Activated naive CD4-positive, alpha-beta T cell treated with Interleukin-2 at 50 U/mL for 16 hours (primary cell): Measurements from ENCODE around the gene MYL1.

Experiments
- DNase-seq: peaks from one replicate; pipeline ENCODE4 v3.0.0-alpha.2; 2020

Gene MYL1

GRCh38 chr2:210264282-210264681 is 50.7 kb downstream of the MYL1 start:
- no peak for DNase-seq

DNA sequence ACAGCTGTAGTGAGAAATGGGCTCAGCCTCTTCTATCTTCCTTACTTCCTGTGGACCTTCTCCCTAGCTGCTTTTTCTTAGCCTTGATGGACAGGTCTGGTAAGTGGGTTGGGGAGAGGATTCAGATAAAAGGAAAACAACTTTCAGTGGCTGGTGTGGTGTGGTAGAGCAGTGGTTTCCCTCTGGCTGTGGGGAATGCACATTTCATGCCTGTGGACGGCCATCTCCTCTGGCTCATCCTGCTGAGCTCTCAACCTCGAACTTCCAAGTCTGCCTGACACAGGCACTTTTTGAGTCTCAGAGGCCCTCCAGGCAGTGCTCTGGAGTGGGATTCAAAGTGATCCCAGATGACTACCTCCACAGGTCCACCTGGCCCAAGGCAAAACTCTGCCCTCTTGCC is 51.1 kb downstream of the MYL1 start:
- no peak for DNase-seq

- DNase-seq, result no peak
Measured at GRCh38 chr2:210262036-210262435, 52.9 kb downstream of the MYL1 start.

DNA sequence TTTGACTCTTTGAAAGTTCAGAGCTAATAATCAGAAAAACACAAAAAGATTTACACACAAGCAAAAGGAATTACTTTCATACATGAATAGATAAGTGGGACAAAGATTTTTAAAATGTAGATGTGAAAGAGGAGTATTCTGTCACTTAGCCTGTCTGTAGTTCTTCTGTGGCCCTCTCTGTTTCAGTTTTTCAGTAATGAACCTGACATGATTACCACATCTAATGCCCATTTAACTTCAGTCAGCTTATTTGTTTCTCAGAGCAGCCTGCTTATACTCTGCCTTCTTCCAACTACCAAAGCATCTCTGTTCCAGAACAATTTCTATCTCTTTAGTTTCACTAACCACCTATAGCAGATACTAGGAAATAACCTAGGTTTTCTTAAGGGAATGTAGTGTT is 55.3 kb downstream of the MYL1 start:
- DNase-seq, result no peak

DNA sequence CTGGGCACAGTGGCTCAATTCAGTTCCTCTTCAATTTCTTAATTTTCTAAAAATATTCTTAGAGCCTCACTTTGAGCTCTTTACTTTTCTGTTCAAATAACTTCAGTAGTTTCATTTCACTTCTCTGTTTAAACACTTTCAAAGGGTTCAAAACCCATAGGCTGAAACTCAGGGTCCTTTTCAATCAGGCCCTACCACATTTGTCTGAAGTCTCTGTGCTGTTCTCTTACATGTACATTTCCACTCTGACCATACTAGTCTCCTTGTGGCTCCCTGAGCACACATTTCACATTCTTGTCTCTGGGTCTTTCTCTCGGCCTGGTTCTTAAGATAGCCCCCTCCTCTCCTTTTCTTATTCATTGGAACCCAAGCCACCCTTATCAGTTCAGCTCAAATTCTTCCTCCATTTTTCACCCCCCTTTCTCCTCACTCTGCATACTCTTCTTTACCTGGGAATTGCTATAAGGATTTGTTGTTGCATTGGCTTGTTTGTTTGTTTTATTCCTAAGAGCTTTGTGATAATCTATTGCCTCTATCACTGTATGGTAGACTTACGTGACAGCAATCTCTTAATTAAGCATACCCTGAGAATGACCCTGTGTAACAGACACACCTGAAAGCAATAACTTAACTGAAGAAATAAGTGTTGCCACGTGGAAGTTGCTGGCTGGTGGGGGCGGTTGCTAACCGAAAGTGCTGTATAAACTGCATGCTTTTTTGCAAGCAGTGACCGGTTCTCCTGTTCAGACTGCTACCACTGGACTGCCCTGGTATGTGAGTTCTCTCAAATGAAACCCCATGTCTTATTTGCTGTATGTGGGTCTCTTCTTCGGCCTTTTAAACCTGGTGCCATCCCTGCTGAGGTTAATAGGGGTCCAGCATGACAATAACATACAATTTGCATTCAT is 62.0 kb downstream of the MYL1 start:
- no peak for DNase-seq

GRCh38 chr2:210250622-210251021 is 64.4 kb downstream of the MYL1 start:
- DNase-seq, result no peak
